PC-3 (cell line): ENCODE data around the gene FAM83F. TPM values are rescaled to one million over a fixed set of nuclear protein-coding genes. Genes with fewer than 3 reads are reported as not detected.

Experiments
- ATAC-seq: fragments of 200-7000 bp; cut with Tn5 transposase; 2 replicates; pipeline ENCODE4 v1.9.1; 2020; ENCODE audit warnings: mild to moderate bottlenecking, moderate library complexity
- BruUV-seq: library from RNA; stranded (reverse); fragments of 400-500 nt; replicated peaks from 2 replicates; lab custom pipeline; 2021; lab: Mats Ljungman, UMichigan
- CTCF ChIA-PET: fragments of 300-600 bp; sonication (Branson Sonifier 250); formaldehyde crosslinking; loops from one replicate; lab custom pipeline; 2022; ENCODE audit warnings: antibody characterized with exemption; lab: Charles Lee
- POLR2A ChIA-PET: fragments of 300-600 bp; sonication (Branson Sonifier 250); formaldehyde crosslinking; loops from one replicate; lab custom pipeline; 2022; ENCODE audit warnings: antibody characterized with exemption; ENCODE audit not compliant: unreplicated experiment; lab: Charles Lee
- DNase-seq: peaks from one replicate; pipeline ENCODE4 v3.0.0-alpha.2; 2015
- H2AFZ ChIP-seq: fragments of 300-600 bp; sonication (generic); 2 replicates; pipeline ENCODE4 v1.6.0; 2016; ENCODE audit warnings: antibody characterized with exemption, low read length
- H3F3A ChIP-seq: fragments of 300-600 bp; sonication (generic); one replicate; pipeline ENCODE4 v1.6.0; 2017; ENCODE audit warnings: antibody characterized with exemption, low read length, control low read depth, mild to moderate bottlenecking; ENCODE audit not compliant: unreplicated experiment
- H3K27ac ChIP-seq: fragments of 300-600 bp; sonication (generic); 2 replicates; pipeline ENCODE4 v1.5.1; 2016; ENCODE audit warnings: mild to moderate bottlenecking, low read length
- H3K27me3 ChIP-seq: fragments of 300-600 bp; sonication (generic); 2 replicates; pipeline ENCODE4 v1.6.1; 2016; ENCODE audit warnings: low read length, mixed read lengths
- H3K36me3 ChIP-seq: fragments of 300-600 bp; sonication (generic); 2 replicates; pipeline ENCODE4 v1.6.1; 2016; ENCODE audit warnings: low read depth, mixed run types, low read length, mixed read lengths
- H3K4me1 ChIP-seq: fragments of 300-600 bp; sonication (generic); 2 replicates; pipeline ENCODE4 v1.5.1; 2016; ENCODE audit warnings: low read length; ENCODE audit not compliant: insufficient read depth
- H3K4me2 ChIP-seq: fragments of 300-600 bp; sonication (generic); 2 replicates; pipeline ENCODE4 v1.6.0; 2016; ENCODE audit warnings: low read length
- H3K4me3 ChIP-seq: fragments of 300-600 bp; sonication (generic); 2 replicates; pipeline ENCODE4 v1.5.1; 2016; ENCODE audit warnings: mild to moderate bottlenecking, low read length, mixed read lengths
- H3K79me2 ChIP-seq: fragments of 300-600 bp; sonication (generic); 2 replicates; pipeline ENCODE4 v1.6.1; 2017; ENCODE audit warnings: low read length, mixed read lengths
- H3K9ac ChIP-seq: fragments of 300-600 bp; sonication (generic); 2 replicates; pipeline ENCODE4 v1.6.0; 2016; ENCODE audit warnings: mild to moderate bottlenecking, low read length
- H3K9me2 ChIP-seq: fragments of 300-600 bp; sonication (generic); replicated peaks from 2 replicates; pipeline ENCODE4 v1.6.1; 2016; ENCODE audit warnings: mixed run types, low read length, mixed read lengths
- H3K9me3 ChIP-seq: fragments of 300-600 bp; sonication (generic); 2 replicates; pipeline ENCODE4 v1.6.1; 2016; ENCODE audit warnings: low read length, mixed read lengths
- H4K20me1 ChIP-seq: fragments of 300-600 bp; sonication (generic); 2 replicates; pipeline ENCODE4 v1.6.1; 2016; ENCODE audit warnings: low read length, mixed read lengths
- CTCF ChIP-seq: fragments of 300-600 bp; sonication (generic); conservative IDR thresholded peaks from 2 replicates; pipeline ENCODE4 v1.5.1; 2017; ENCODE audit warnings: antibody characterized with exemption, low read depth, mild to moderate bottlenecking, low read length
- EZH2 ChIP-seq: fragments of 300-600 bp; sonication (generic); IDR thresholded peaks from one replicate; pipeline ENCODE4 v1.6.1; 2017; ENCODE audit warnings: antibody characterized with exemption, mild to moderate bottlenecking, low read length; ENCODE audit not compliant: unreplicated experiment
- EZH2phosphoT487 ChIP-seq: fragments of 300-600 bp; sonication (generic); IDR thresholded peaks from 2 replicates; pipeline ENCODE4 v1.6.1; 2018; ENCODE audit warnings: mild to moderate bottlenecking, antibody characterized with exemption, low read length, borderline replicate concordance
- intact Hi-C: fragments of 100-400 bp; cut with micrococcal nuclease; formaldehyde crosslinking; loops from 2 replicates; pipeline ENCODE4 v1.9.0; 2023
- total RNA-seq: library from RNA; depleted of rRNA; stranded (reverse); fragments of >200 nt; gene quantifications from 2 replicates; pipeline ENCODE4 v1.2.3, GENCODE V29; 2014

Gene FAM83F
- total RNA-seq, 1 experiment from 2014 or later, result 5.5 TPM

GRCh38 chr22:39967103-39967829 is 27.5 kb upstream of the FAM83F start:
- no peak for TF ChIP-seq CTCF
- TF ChIP-seq EZH2phosphoT487, result no peak
- Histone ChIP-seq H3K79me2 (no peaks in the 10 kb centered on the region), H3F3A (no peaks in the 10 kb centered on the region), H3K9ac (no peak overlapping the region), H3K27ac (no peak overlapping the region), H3K4me1 (peaks cover 10% of the 10 kb centered on the region; the same call in 1 of the 2 replicates), H3K9me2 (no peaks in the 10 kb centered on the region), H2AFZ (no peak overlapping the region), H3K9me3 (no peaks in the 10 kb centered on the region), H3K36me3 (no peaks in the 10 kb centered on the region), H4K20me1 (no peaks in the 10 kb centered on the region), H3K4me3 (no peak overlapping the region), H3K4me2 (peak overlapping the region; percentile 27; the same call in 1 of the 2 replicates), H3K27me3 (peaks cover 13% of the 10 kb centered on the region)
- ATAC-seq (peak; percentile 51), DNase-seq (peak; percentile 33)
- no TSS peak for BruUV-seq
- intact Hi-C loops, result no loop called here
- ChIA-PET CTCF (no interaction called here), POLR2A (interaction anchor here (0.6 kb wide), 1 partner anchor 24 kb away, joined by 4 read pairs; no protein-coding TSS in a partner anchor)

- POLR2A ChIA-PET, result interaction anchor here (0.6 kb wide), 1 partner anchor 23 kb away, joined by 4 read pairs; no protein-coding TSS in a partner anchor
Observed at GRCh38 chr22:39967996-39968972, 26.5 kb upstream of the FAM83F start.

More at GRCh38 chr22:39967996-39968972, 26.5 kb upstream of the FAM83F start:
- peaks cover 24% of the 10 kb centered on the region for H3K27me3 ChIP-seq
- H4K20me1 ChIP-seq, result no peaks in the 10 kb centered on the region
- H3K9me2 ChIP-seq, result no peaks in the 10 kb centered on the region
- no peak for TF ChIP-seq CTCF
- TF ChIP-seq EZH2phosphoT487, result no peak
- TF ChIP-seq EZH2, result no peak
- no peaks in the 10 kb centered on the region for H3K79me2 ChIP-seq
- H2AFZ ChIP-seq, result no peak overlapping the region
- intact Hi-C loops, result no loop called here
- no TSS peak for BruUV-seq
- H3K4me3 ChIP-seq, result no peak overlapping the region
- no peak for DNase-seq
- no peaks in the 10 kb centered on the region for H3K9me3 ChIP-seq
- no peaks in the 10 kb centered on the region for H3K36me3 ChIP-seq
- no peak for ATAC-seq
- CTCF ChIA-PET, result no interaction called here
- no peak overlapping the region for H3K27ac ChIP-seq
- peaks cover 10% of the 10 kb centered on the region; the same call in 1 of the 2 replicates for H3K4me1 ChIP-seq
- no peaks in the 10 kb centered on the region for H3F3A ChIP-seq
- no peak overlapping the region for H3K9ac ChIP-seq
- H3K4me2 ChIP-seq, result no peak overlapping the region
